Heart left ventricle (tissue), 13 donors: ENCODE measurements around the gene RUBCNL.

Source experiments
- CTCF ChIP-seq, 12 donors: fragments of 200-600 bp; sonication (generic) in 4 of 12; IDR thresholded peaks; one replicate each; pipeline versions ENCODE4 v1.5.0 to v1.8.0; 2018 to 2022; ENCODE audit warnings: antibody characterized with exemption in 12 of 12, mild to moderate bottlenecking in 5 of 12
- POLR2A ChIP-seq, 2 donors: fragments of 450-650 bp; IDR thresholded peaks; one replicate each; pipeline ENCODE4 v1.6.1; 2017; ENCODE audit warnings: antibody characterized with exemption in 2 of 2, mild to moderate bottlenecking in 2 of 2, moderate library complexity in 2 of 2
- donor health status: ischemic (EF 13 %, LVEDD 7.1; RV severe dilation, severe dysfunction).
- donor health status: DM: no; HTN: yes; CAD: no.
- donor health status: DM: no; HTN: no; CAD: no.
- donor health status: ischemic (EF 25% LVEDD 6.9; RV normal size, moderate dysfunction).
- donor health status: ischemic (EF 25% LVEDD 5.7; RV mildly dilated, moderate dysfunction).
- donor health status: ischemic (EF 35%, LVEDD 5.7; RV mildly dilated, moderate dysfunction).
- donor health status: nonischemic (EF 11% LVEDD 7.7; RV severe dilation, severe dysfunction).
- donor health status: DM: yes; HTN: yes; CAD: no.
- donor health status: PGD.
- donor health status: ischemic (EF 29% LVEDD 5.4; RV normal size, mild dysfunction).
- donor health status: nonischemic (EF 23%, LVEDD 6.1; RV moderate dilation, normal function).

DNA sequence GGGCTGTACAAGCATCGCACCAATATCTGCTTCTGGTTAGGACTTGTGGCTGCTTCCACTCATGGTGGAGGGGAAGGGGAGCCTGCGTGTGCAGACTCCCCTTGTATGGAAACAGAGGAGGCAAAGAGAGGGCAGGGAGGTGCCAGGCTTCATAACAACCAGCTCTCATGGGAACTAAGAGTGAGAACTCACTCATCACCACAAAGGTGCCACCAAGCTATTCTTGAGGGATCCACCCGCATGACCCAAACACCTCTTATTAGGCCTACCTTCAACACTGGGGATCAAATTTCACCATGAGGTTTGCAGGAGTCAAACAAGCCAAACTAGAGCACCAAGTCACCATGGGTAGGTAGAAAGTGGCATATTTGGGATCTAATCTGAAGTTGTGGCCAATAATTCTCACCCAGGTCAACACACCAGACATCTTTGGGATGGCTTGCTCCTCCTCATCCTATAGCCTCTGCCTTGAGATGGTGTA is 46.4 kb downstream of the RUBCNL start:
- TF ChIP-seq POLR2A (IDR thresholded peaks at IDR 0.05) (no peak), CTCF (IDR thresholded peaks at IDR 0.05) (no peak)
